ENCODE data around the gene FBLN1.

Gene FBLN1

DNA sequence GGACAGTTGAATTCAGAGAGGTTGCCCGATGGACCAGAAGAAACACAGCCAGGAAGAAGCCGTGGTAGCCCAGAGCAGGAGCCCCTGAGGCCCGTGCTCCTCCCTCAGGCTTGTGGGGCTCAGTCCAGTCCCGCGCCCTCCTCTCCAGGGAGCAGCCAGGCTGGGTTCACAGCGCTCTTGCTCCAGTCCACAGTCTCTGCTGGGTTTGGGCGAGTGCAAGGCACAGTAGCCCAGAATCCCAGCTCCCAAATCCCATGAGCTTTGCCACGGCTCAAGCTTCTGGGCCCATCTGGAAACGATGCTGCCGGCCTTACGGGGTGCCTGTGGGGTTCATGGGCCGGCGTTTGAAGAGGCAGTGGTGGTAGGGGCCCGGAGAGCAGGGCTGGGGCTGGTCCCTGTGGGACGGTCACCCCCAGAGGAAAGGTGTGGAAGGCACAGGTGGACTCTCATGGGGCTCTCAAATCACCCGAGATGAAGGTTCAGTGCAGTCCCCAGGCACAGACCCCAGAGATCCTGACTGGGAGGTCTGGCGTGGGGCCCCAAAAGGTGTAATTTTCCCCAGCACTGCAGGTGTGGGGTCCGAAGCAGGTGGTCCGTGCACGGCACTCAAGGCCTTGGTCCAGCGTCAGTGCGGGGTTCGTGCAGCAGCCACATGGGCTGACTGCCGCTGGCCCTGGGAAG lies 138.4 kb downstream of the FBLN1 start:
- DNase-seq (ENCODE audit: low read depth) = no peak

GRCh38 chr22:45642986-45643385 lies 140.3 kb downstream of the FBLN1 start:
- no peak for DNase-seq (ENCODE audit: low read depth)

DNA sequence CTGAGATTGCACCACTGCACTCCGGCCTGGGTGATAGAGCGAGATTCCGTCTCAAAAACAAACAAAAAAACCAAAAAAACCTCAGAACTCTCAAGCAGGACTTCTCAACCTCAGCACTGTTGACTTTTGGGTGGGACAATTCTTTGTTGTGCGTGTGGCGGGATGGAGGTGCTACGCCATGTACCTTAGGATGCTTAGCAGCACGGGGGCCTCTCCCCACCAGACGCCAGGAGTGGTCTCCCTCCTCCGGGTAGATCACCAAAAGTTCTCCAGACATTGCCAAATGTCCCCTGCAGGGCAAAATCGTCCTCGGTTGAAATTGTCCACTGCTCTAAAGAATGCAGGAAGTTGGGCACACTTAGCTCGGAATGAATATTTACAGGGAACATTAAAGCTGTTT lies 142.0 kb downstream of the FBLN1 start:
- no peak for DNase-seq (ENCODE audit: low read depth)

GRCh38 chr22:45645150-45645525 lies 142.5 kb downstream of the FBLN1 start:
- DNase-seq (ENCODE audit: low read depth) = no peak

DNA sequence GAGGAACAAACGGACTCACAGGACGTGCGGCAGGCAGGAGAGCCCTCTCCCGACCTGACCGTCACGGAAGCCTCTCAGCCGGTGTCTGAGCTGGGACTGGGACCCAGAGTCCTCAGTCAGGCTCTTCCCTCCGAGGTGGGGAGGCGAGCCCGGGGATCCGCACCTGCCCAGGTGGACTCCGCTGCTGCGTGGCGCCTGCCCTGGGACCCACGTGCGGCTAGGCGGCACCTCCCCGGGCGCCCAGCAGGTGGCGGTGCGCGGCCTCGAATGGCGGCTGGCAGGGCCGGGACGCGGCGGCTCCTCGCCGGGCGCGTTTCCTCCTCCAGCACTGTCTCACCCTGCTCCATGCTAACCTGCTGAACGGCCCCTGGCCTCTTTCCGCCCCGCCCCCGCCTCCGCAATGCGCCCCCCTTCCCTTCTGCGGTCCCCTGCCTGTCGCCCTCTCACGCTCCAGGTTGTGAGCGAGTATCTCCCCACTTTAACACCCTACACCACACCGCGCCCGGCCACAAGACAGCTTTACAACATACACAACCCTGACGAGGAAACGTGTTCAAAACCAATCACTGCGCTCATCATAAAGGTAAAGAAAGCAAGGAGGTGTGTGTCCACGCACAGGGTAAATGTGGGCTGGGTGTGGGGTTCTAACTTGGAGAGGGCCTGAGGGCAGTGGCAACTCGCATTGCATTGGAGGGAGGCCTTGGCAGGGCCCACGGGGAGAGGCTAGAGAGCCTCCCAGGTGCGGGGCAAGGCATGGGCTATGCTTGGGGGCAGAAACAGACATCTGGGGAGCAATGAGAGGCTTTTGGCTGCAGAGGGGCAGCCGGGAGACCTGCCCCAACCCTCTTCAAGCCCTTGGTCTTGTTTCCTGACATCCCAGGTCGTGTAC lies 143.1 kb downstream of the FBLN1 start:
- DNase-seq (ENCODE audit: low read depth) = peak; percentile 48

- DNase-seq (ENCODE audit: low read depth) = no peak
Observed at GRCh38 chr22:45647532-45648225, 145.0 kb downstream of the FBLN1 start.

- DNase-seq (ENCODE audit: low read depth) = no peak
Observed at GRCh38 chr22:45648301-45649117, 145.8 kb downstream of the FBLN1 start.

GRCh38 chr22:45649809-45650208 lies 147.1 kb downstream of the FBLN1 start:
- DNase-seq (ENCODE audit: low read depth) = no peak

- no peak for DNase-seq (ENCODE audit: low read depth)
Observed at GRCh38 chr22:45650721-45651120, 148.0 kb downstream of the FBLN1 start.

Data from iris pigment epithelial cell (primary cell).